PC-3 (cell line): ENCODE data around the gene LRSAM1. TPM values are rescaled to one million over a fixed set of nuclear protein-coding genes. Genes with fewer than 3 reads are reported as not detected.

Source experiments
- ATAC-seq: fragments of 200-7000 bp; cut with Tn5 transposase; 2 replicates; pipeline ENCODE4 v1.9.1; 2020; ENCODE audit warnings: mild to moderate bottlenecking, moderate library complexity
- BruUV-seq: library from RNA; stranded (reverse); fragments of 400-500 nt; replicated peaks from 2 replicates; lab custom pipeline; 2021; lab: Mats Ljungman, UMichigan
- CTCF ChIA-PET: fragments of 300-600 bp; sonication (Branson Sonifier 250); formaldehyde crosslinking; loops from one replicate; lab custom pipeline; 2022; ENCODE audit warnings: antibody characterized with exemption; lab: Charles Lee
- POLR2A ChIA-PET: fragments of 300-600 bp; sonication (Branson Sonifier 250); formaldehyde crosslinking; loops from one replicate; lab custom pipeline; 2022; ENCODE audit warnings: antibody characterized with exemption; ENCODE audit not compliant: unreplicated experiment; lab: Charles Lee
- DNase-seq: peaks from one replicate; pipeline ENCODE4 v3.0.0-alpha.2; 2015
- H2AFZ ChIP-seq: fragments of 300-600 bp; sonication (generic); 2 replicates; pipeline ENCODE4 v1.6.0; 2016; ENCODE audit warnings: antibody characterized with exemption, low read length
- H3F3A ChIP-seq: fragments of 300-600 bp; sonication (generic); one replicate; pipeline ENCODE4 v1.6.0; 2017; ENCODE audit warnings: antibody characterized with exemption, low read length, control low read depth, mild to moderate bottlenecking; ENCODE audit not compliant: unreplicated experiment
- H3K27ac ChIP-seq: fragments of 300-600 bp; sonication (generic); 2 replicates; pipeline ENCODE4 v1.5.1; 2016; ENCODE audit warnings: mild to moderate bottlenecking, low read length
- H3K27me3 ChIP-seq: fragments of 300-600 bp; sonication (generic); 2 replicates; pipeline ENCODE4 v1.6.1; 2016; ENCODE audit warnings: low read length, mixed read lengths
- H3K36me3 ChIP-seq: fragments of 300-600 bp; sonication (generic); 2 replicates; pipeline ENCODE4 v1.6.1; 2016; ENCODE audit warnings: low read depth, mixed run types, low read length, mixed read lengths
- H3K4me1 ChIP-seq: fragments of 300-600 bp; sonication (generic); 2 replicates; pipeline ENCODE4 v1.5.1; 2016; ENCODE audit warnings: low read length; ENCODE audit not compliant: insufficient read depth
- H3K4me2 ChIP-seq: fragments of 300-600 bp; sonication (generic); 2 replicates; pipeline ENCODE4 v1.6.0; 2016; ENCODE audit warnings: low read length
- H3K4me3 ChIP-seq: fragments of 300-600 bp; sonication (generic); 2 replicates; pipeline ENCODE4 v1.5.1; 2016; ENCODE audit warnings: mild to moderate bottlenecking, low read length, mixed read lengths
- H3K79me2 ChIP-seq: fragments of 300-600 bp; sonication (generic); 2 replicates; pipeline ENCODE4 v1.6.1; 2017; ENCODE audit warnings: low read length, mixed read lengths
- H3K9ac ChIP-seq: fragments of 300-600 bp; sonication (generic); 2 replicates; pipeline ENCODE4 v1.6.0; 2016; ENCODE audit warnings: mild to moderate bottlenecking, low read length
- H3K9me2 ChIP-seq: fragments of 300-600 bp; sonication (generic); replicated peaks from 2 replicates; pipeline ENCODE4 v1.6.1; 2016; ENCODE audit warnings: mixed run types, low read length, mixed read lengths
- H3K9me3 ChIP-seq: fragments of 300-600 bp; sonication (generic); 2 replicates; pipeline ENCODE4 v1.6.1; 2016; ENCODE audit warnings: low read length, mixed read lengths
- H4K20me1 ChIP-seq: fragments of 300-600 bp; sonication (generic); 2 replicates; pipeline ENCODE4 v1.6.1; 2016; ENCODE audit warnings: low read length, mixed read lengths
- CTCF ChIP-seq: fragments of 300-600 bp; sonication (generic); conservative IDR thresholded peaks from 2 replicates; pipeline ENCODE4 v1.5.1; 2017; ENCODE audit warnings: antibody characterized with exemption, low read depth, mild to moderate bottlenecking, low read length
- EZH2 ChIP-seq: fragments of 300-600 bp; sonication (generic); IDR thresholded peaks from one replicate; pipeline ENCODE4 v1.6.1; 2017; ENCODE audit warnings: antibody characterized with exemption, mild to moderate bottlenecking, low read length; ENCODE audit not compliant: unreplicated experiment
- EZH2phosphoT487 ChIP-seq: fragments of 300-600 bp; sonication (generic); IDR thresholded peaks from 2 replicates; pipeline ENCODE4 v1.6.1; 2018; ENCODE audit warnings: mild to moderate bottlenecking, antibody characterized with exemption, low read length, borderline replicate concordance
- intact Hi-C: fragments of 100-400 bp; cut with micrococcal nuclease; formaldehyde crosslinking; loops from 2 replicates; pipeline ENCODE4 v1.9.0; 2023
- total RNA-seq: library from RNA; depleted of rRNA; stranded (reverse); fragments of >200 nt; gene quantifications from 2 replicates; pipeline ENCODE4 v1.2.3, GENCODE V29; 2014

The LRSAM1 gene
- total RNA-seq, 1 experiment from 2014 or later, result 9.6 TPM

- Histone ChIP-seq H3K9ac (no peak overlapping the region), H3K4me3 (no peak overlapping the region), H3K9me2 (no peaks in the 10 kb centered on the region), H3K4me2 (no peak overlapping the region), H2AFZ (no peak overlapping the region), H3K4me1 (no peaks in the 10 kb centered on the region), H3K36me3 (peaks cover 31% of the 10 kb centered on the region), H3K79me2 (peaks cover 14% of the 10 kb centered on the region), H3K27ac (no peak overlapping the region), H3K27me3 (no peaks in the 10 kb centered on the region), H3F3A (no peaks in the 10 kb centered on the region), H4K20me1 (peaks cover 5% of the 10 kb centered on the region; the same call in 1 of the 2 replicates), H3K9me3 (no peaks in the 10 kb centered on the region)
- no peak for DNase-seq
- ATAC-seq, result no peak
- ChIA-PET POLR2A (no interaction called here), CTCF (no interaction called here)
- intact Hi-C loops, result no loop called here
- TF ChIP-seq EZH2phosphoT487, result no peak
- no peak for TF ChIP-seq CTCF
- no peak for TF ChIP-seq EZH2
- BruUV-seq, result no TSS peak
Observed at GRCh38 chr9:127529671-127530070, 78.4 kb downstream of the LRSAM1 start.

GRCh38 chr9:127530206-127530941 lies 79.1 kb downstream of the LRSAM1 start:
- H3K36me3 ChIP-seq, result peaks cover 24% of the 10 kb centered on the region
- intact Hi-C loops, result no loop called here
- H3K9me3 ChIP-seq, result no peaks in the 10 kb centered on the region
- H3K79me2 ChIP-seq, result peaks cover 21% of the 10 kb centered on the region
- ATAC-seq, result no peak
- no peak for TF ChIP-seq EZH2
- CTCF ChIA-PET, result no interaction called here
- H3F3A ChIP-seq, result no peaks in the 10 kb centered on the region
- H3K9me2 ChIP-seq, result no peaks in the 10 kb centered on the region
- POLR2A ChIA-PET, result no interaction called here
- no peaks in the 10 kb centered on the region for H3K4me1 ChIP-seq
- H3K4me3 ChIP-seq, result no peak overlapping the region
- no TSS peak for BruUV-seq
- no peak overlapping the region for H2AFZ ChIP-seq
- H4K20me1 ChIP-seq, result peaks cover 5% of the 10 kb centered on the region; the same call in 1 of the 2 replicates
- no peak overlapping the region for H3K4me2 ChIP-seq
- H3K27me3 ChIP-seq, result no peaks in the 10 kb centered on the region
- no peak for DNase-seq
- H3K9ac ChIP-seq, result no peak overlapping the region
- no peak overlapping the region for H3K27ac ChIP-seq

GRCh38 chr9:127531676-127532075 lies 80.4 kb downstream of the LRSAM1 start:
- no peaks in the 10 kb centered on the region for H3F3A ChIP-seq
- ChIA-PET CTCF (no interaction called here), POLR2A (no interaction called here)
- peaks cover 5% of the 10 kb centered on the region; the same call in 1 of the 2 replicates for H4K20me1 ChIP-seq
- no peaks in the 10 kb centered on the region for H3K27me3 ChIP-seq
- H3K79me2 ChIP-seq, result peaks cover 30% of the 10 kb centered on the region
- H3K9ac ChIP-seq, result no peak overlapping the region
- no peak for DNase-seq
- ATAC-seq, result no peak
- H3K36me3 ChIP-seq, result peaks cover 13% of the 10 kb centered on the region
- no peak overlapping the region for H2AFZ ChIP-seq
- no peak overlapping the region for H3K27ac ChIP-seq
- H3K9me2 ChIP-seq, result no peaks in the 10 kb centered on the region
- H3K4me2 ChIP-seq, result no peak overlapping the region
- no peaks in the 10 kb centered on the region for H3K9me3 ChIP-seq
- no peak overlapping the region for H3K4me3 ChIP-seq
- H3K4me1 ChIP-seq, result peaks cover 4% of the 10 kb centered on the region
- BruUV-seq, result no TSS peak
- no peak for TF ChIP-seq EZH2
- TF ChIP-seq CTCF, result no peak
- TF ChIP-seq EZH2phosphoT487, result no peak
- intact Hi-C loops, result no loop called here
